Measurements from ENCODE around the gene MINDY4B.

DNA sequence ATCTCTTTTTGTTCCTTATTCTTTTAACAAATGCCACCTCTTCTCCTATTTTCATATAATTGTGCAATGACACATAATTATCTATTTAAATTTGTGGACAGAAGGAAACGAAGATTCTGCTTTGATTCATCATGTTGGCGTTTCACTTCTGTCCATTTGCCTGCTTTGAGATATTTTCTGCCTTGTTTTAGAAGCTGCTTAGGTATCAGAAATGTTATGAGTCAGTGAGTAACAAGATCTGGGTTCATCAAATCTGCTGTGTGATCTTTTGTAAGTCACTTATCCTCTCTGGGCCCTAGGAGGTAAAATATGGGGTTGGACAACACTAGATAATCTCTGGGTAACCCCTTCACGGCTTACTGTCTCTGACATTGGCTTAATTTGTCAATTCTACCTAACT lies 7.3 kb upstream of the MINDY4B start:
- TF ChIP-seq EZH2 (IDR thresholded peaks at IDR 0.05; ENCODE audit: borderline replicate concordance, low read length) (no peak), CTCF (IDR thresholded peaks at IDR 0.05; ENCODE audit: low read length) (no peak)
